ENCODE measurements around the gene BTG2.

GRCh38 chr1:203288400-203288799 lies 16.9 kb upstream of the BTG2 start:
- TF ChIP-seq CTCF (IDR thresholded peaks at IDR 0.05) = no peak
- no peak for TF ChIP-seq POLR2A (IDR thresholded peaks at IDR 0.05)
